HCT116 (cell line): ENCODE measurements around the gene PSMD2. TPM values are rescaled to one million over a fixed set of nuclear protein-coding genes. Genes with fewer than 3 reads are reported as not detected.

ENCODE experiments used
- ATAC-seq: fragments of 200-7000 bp; cut with Tn5 transposase; 2 replicates; pipeline ENCODE4 v1.9.1; 2020; ENCODE audit warnings: mild to moderate bottlenecking, moderate library complexity
- BruUV-seq: library from RNA; stranded (reverse); fragments of 400-500 nt; replicated peaks from 2 replicates; lab custom pipeline; 2021; lab: Mats Ljungman, UMichigan
- CTCF ChIA-PET: fragments of 300-600 bp; sonication (Branson Sonifier 250); formaldehyde crosslinking; loops from one replicate; lab custom pipeline; 2021; ENCODE audit warnings: antibody characterized with exemption; lab: Charles Lee
- POLR2A ChIA-PET: fragments of 300-600, 350-600 bp; sonication (Branson Sonifier 250); formaldehyde crosslinking; loops from one replicate; lab custom pipeline; 2021; ENCODE audit warnings: antibody characterized with exemption; lab: Charles Lee
- RAD21 ChIA-PET, 2 experiments: fragments of 300-600 bp; sonication (Branson Sonifier 250); formaldehyde crosslinking; loops; one replicate each; lab custom pipeline; 2023; ENCODE audit warnings: low total read pairs in 2 of 2; ENCODE audit not compliant: uncharacterized antibody in 2 of 2, unreplicated experiment in 2 of 2, low non-redundant PET in 1 of 2; lab: Charles Lee
- DNase-seq: peaks from one replicate; pipeline ENCODE4 v3.0.0-alpha.2; 2010; ENCODE audit warnings: low read depth, low spot score
- H2AFZ ChIP-seq: fragments of 200-600 bp; shearing (Covaris generic), sonication (generic); 2 replicates; pipeline ENCODE4 v1.6.1; 2017; ENCODE audit warnings: low read depth, mixed run types, mixed read lengths, antibody characterized with exemption, low read length; ENCODE audit not compliant: poor library complexity, severe bottlenecking
- H3K27ac ChIP-seq: 2 replicates; pipeline ENCODE4 v1.5.1; 2012; ENCODE audit warnings: low read depth, low read length
- H3K27me3 ChIP-seq: fragments of 200-600 bp; sonication (generic); 2 replicates; pipeline ENCODE4 v1.6.1; 2016; ENCODE audit warnings: mixed run types, low read length, mixed read lengths; ENCODE audit not compliant: insufficient read depth
- H3K36me3 ChIP-seq, 2 experiments: fragments of 200-500 bp in 1 of 2; fragments of 200-600 bp in 1 of 2; sonication (Bioruptor generic) in 1 of 2; sonication (generic) in 1 of 2; 2 replicates each; pipeline versions ENCODE4 v1.5.1 to v1.6.1; 2014 to 2016; ENCODE audit warnings: low read length in 2 of 2, inconsistent platforms in 1 of 2, mixed read lengths in 1 of 2, mixed run types in 1 of 2; ENCODE audit not compliant: insufficient read depth in 2 of 2, control insufficient read depth in 1 of 2
- H3K4me1 ChIP-seq, 2 experiments: fragments of 200-600 bp in 1 of 2; sonication (generic) in 1 of 2; 2 replicates each; pipeline versions ENCODE4 v1.5.1 to v1.6.1; 2012 to 2017; ENCODE audit warnings: low read length in 2 of 2, inconsistent platforms in 1 of 2, mild to moderate bottlenecking in 1 of 2, mixed read lengths in 1 of 2, mixed run types in 1 of 2, moderate library complexity in 1 of 2; ENCODE audit not compliant: insufficient read depth in 2 of 2, control insufficient read depth in 1 of 2
- H3K4me2 ChIP-seq: fragments of 200-600 bp; sonication (generic); 2 replicates; pipeline ENCODE4 v1.6.1; 2017; ENCODE audit warnings: mixed run types, low read length, mixed read lengths
- H3K4me3 ChIP-seq, 2 experiments: fragments of 200-600 bp in 1 of 2; sonication (generic) in 1 of 2; replicated peaks in 1 of 2; 2 replicates each; pipeline ENCODE4 v1.5.1; 2011 to 2016; ENCODE audit warnings: low read length in 2 of 2, control low read depth in 1 of 2, low read depth in 1 of 2, mild to moderate bottlenecking in 1 of 2, mixed read lengths in 1 of 2, mixed run types in 1 of 2
- H3K79me2 ChIP-seq: fragments of 200-600 bp; sonication (generic); 2 replicates; pipeline ENCODE4 v1.6.1; 2017; ENCODE audit warnings: mild to moderate bottlenecking, mixed run types, low read length, moderate library complexity, mixed read lengths; ENCODE audit not compliant: insufficient read depth
- H3K9ac ChIP-seq: fragments of 200-600 bp; sonication (generic); 2 replicates; pipeline ENCODE4 v1.6.1; 2016; ENCODE audit warnings: low read length, mixed read lengths
- H3K9me2 ChIP-seq: fragments of 200-600 bp; sonication (generic), shearing (Covaris generic); 2 replicates; pipeline ENCODE4 v1.6.1; 2017; ENCODE audit warnings: mixed run types, mild to moderate bottlenecking, moderate library complexity; ENCODE audit not compliant: insufficient read depth
- H3K9me3 ChIP-seq, 2 experiments: fragments of 200-500 bp in 1 of 2; fragments of 200-600 bp in 1 of 2; sonication (Bioruptor generic) in 1 of 2; sonication (generic) in 1 of 2; 2 replicates each; pipeline ENCODE4 v1.6.1; 2014 to 2017; ENCODE audit warnings: low read length in 2 of 2, mixed read lengths in 2 of 2, inconsistent platforms in 1 of 2, low read depth in 1 of 2, mild to moderate bottlenecking in 1 of 2, mixed run types in 1 of 2, moderate library complexity in 1 of 2; ENCODE audit not compliant: control insufficient read depth in 1 of 2, insufficient read depth in 1 of 2
- H4K20me1 ChIP-seq: fragments of 200-600 bp; sonication (generic), shearing (Covaris generic); 2 replicates; pipeline ENCODE4 v1.6.1; 2017; ENCODE audit warnings: mixed run types, mild to moderate bottlenecking, moderate library complexity; ENCODE audit not compliant: insufficient read depth
- CBX3 ChIP-seq: IDR thresholded peaks from 2 replicates; pipeline ENCODE4 v1.6.1; 2012; ENCODE audit warnings: low read depth
- CEBPB ChIP-seq: IDR thresholded peaks from 2 replicates; pipeline ENCODE4 v1.6.1; 2012; ENCODE audit warnings: low read depth
- CTCF ChIP-seq, 3 experiments: fragments of 200-600 bp in 1 of 3; sonication (generic) in 1 of 3; IDR thresholded peaks in 2 of 3; conservative IDR thresholded peaks in 1 of 3; 2 replicates each; pipeline ENCODE4 v1.5.1; 2012 to 2017; ENCODE audit warnings: low read depth in 2 of 3, low read length in 2 of 3, antibody characterized with exemption in 1 of 3, borderline replicate concordance in 1 of 3, control low read depth in 1 of 3, mild to moderate bottlenecking in 1 of 3, mixed read lengths in 1 of 3, mixed run types in 1 of 3, moderate library complexity in 1 of 3; ENCODE audit not compliant: insufficient read depth in 1 of 3
- FOSL1 ChIP-seq: IDR thresholded peaks from 2 replicates; pipeline ENCODE4 v1.6.1; 2012; ENCODE audit warnings: low read depth
- POLR2AphosphoS5 ChIP-seq: IDR thresholded peaks from 2 replicates; pipeline ENCODE4 v1.6.1; 2011; ENCODE audit warnings: mild to moderate bottlenecking, low read depth, low read length, moderate library complexity
- RAD21 ChIP-seq: IDR thresholded peaks from 2 replicates; pipeline ENCODE4 v1.6.1; 2012; ENCODE audit warnings: low read depth, mild to moderate bottlenecking
- SIN3A ChIP-seq: IDR thresholded peaks from 2 replicates; pipeline ENCODE4 v1.6.1; 2012; ENCODE audit warnings: low read depth
- SP1 ChIP-seq: IDR thresholded peaks from 2 replicates; pipeline ENCODE4 v1.6.1; 2012; ENCODE audit warnings: low read depth
- SRF ChIP-seq: IDR thresholded peaks from 2 replicates; pipeline ENCODE4 v1.6.1; 2012; ENCODE audit warnings: low read depth
- TCF7L2 ChIP-seq: IDR thresholded peaks from 2 replicates; pipeline ENCODE4 v1.7.0; 2011; ENCODE audit warnings: borderline replicate concordance, inconsistent platforms; ENCODE audit not compliant: insufficient read depth, insufficient read length; ENCODE audit errors: extremely low read depth
- YY1 ChIP-seq: IDR thresholded peaks from 2 replicates; pipeline ENCODE4 v1.6.1; 2011; ENCODE audit warnings: low read length, low read depth, moderate library complexity, mild to moderate bottlenecking; ENCODE audit not compliant: insufficient replicate concordance; ENCODE audit errors: extremely low read depth
- ZFX ChIP-seq: fragments of 450-650 bp; IDR thresholded peaks from 2 replicates; pipeline ENCODE4 v1.6.1; 2017
- ZNF274 ChIP-seq: fragments of 200-500 bp; sonication (Bioruptor generic); IDR thresholded peaks from 2 replicates; pipeline ENCODE4 v1.6.1; 2014; ENCODE audit warnings: mild to moderate bottlenecking, low read depth, low read length, inconsistent platforms
- intact Hi-C: fragments of 100-400 bp; cut with micrococcal nuclease; formaldehyde crosslinking; loops from 2 replicates; pipeline ENCODE4 v1.10.0; 2022
- total RNA-seq: library from RNA; stranded (reverse); gene quantifications from one replicate; pipeline ENCODE4 v1.2.1, GENCODE V29; 2021; ENCODE audit not compliant: unreplicated experiment
- TF ChIP-seq, protein P1 (sequence below): IDR thresholded peaks from 2 replicates; pipeline ENCODE4 v1.6.1; 2012
- TF ChIP-seq, protein P2 (sequence below): IDR thresholded peaks from 2 replicates; pipeline ENCODE4 v1.6.1; 2012; ENCODE audit warnings: low read depth

PSMD2 gene
- total RNA-seq, 1 experiment from 2014 or later = 402 TPM

- BruUV-seq = no TSS peak
- Histone ChIP-seq H3K4me2 (no peak overlapping the region), H3K36me3 (peaks cover 5 to 9% of the 10 kb centered on the region in 2 experiments; a peak in 2 of 4 replicates), H3K4me1 (peaks cover 11 to 24% of the 10 kb centered on the region in 2 experiments), H3K9me2 (no peaks in the 10 kb centered on the region), H4K20me1 (no peaks in the 10 kb centered on the region), H3K27ac (no peak overlapping the region), H3K9ac (no peak overlapping the region), H3K27me3 (no peaks in the 10 kb centered on the region), H2AFZ (no peak overlapping the region), H3K4me3 (no peak overlapping the region), H3K9me3 (no peaks in the 10 kb centered on the region), H3K79me2 (peaks cover 14% of the 10 kb centered on the region; the same call in 1 of the 2 replicates)
- DNase-seq (no peak), ATAC-seq (no peak)
- CTCF ChIA-PET = no interaction called here
- intact Hi-C loops = no loop called here
- RAD21 ChIA-PET = no interaction called here
- TF ChIP-seq ZNF274 (no peak), FOSL1 (no peak), SRF (no peak), RAD21 (no peak), SIN3A (no peak), CBX3 (no peak), YY1 (no peak), CEBPB (no peak)
- TF ChIP-seq, protein P1, sequence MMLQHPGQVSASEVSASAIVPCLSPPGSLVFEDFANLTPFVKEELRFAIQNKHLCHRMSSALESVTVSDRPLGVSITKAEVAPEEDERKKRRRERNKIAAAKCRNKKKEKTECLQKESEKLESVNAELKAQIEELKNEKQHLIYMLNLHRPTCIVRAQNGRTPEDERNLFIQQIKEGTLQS = no peak
- POLR2A ChIA-PET = no interaction called here
These were observed 42.9 kb downstream of the PSMD2 start for GRCh38 chr3:184341925-184342324.

DNA sequence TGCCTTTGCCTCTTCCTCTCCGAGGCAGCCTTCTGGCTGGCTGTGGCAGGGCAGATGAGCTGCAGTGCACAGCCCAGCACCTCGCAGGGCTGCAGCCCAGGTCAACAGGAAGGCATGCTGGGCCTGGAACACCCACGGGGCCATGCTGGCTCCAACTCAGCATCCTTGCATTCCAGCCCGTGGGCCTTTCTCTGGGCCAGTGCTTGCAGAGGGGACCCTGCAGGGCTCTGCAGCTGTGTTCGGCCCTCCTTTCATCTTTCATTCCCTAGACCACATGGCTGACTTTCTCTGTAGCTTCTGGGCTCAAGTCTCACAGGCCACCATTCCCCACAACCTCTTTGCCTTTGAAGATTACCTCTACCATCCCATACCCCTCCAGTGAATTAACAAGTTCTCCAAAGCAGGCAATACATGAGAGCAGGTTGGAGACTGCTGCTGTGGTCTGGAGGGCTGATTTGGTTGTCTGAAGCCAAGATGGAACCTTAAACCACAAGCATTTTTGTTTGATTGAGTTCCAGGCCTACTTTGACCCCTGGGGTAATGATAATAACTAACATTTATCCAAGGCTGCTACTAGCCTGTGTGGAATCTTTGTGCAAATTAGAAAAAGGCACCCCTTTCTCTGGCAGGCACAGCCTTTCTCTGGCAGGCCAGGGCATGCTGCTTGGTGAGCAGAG, 44.3 kb downstream of the PSMD2 start:
- Histone ChIP-seq H3K9me3 (no peaks in the 10 kb centered on the region), H3K4me3 (no peak overlapping the region), H3K4me2 (no peak overlapping the region), H3K36me3 (peaks cover 5 to 9% of the 10 kb centered on the region in 2 experiments; a peak in 2 of 4 replicates), H3K27ac (no peak overlapping the region), H3K27me3 (no peaks in the 10 kb centered on the region), H3K9me2 (no peaks in the 10 kb centered on the region), H3K79me2 (no peaks in the 10 kb centered on the region), H3K9ac (no peak overlapping the region), H3K4me1 (peaks cover 9 to 19% of the 10 kb centered on the region in 2 experiments), H4K20me1 (no peaks in the 10 kb centered on the region), H2AFZ (no peak overlapping the region)
- POLR2A ChIA-PET = no interaction called here
- RAD21 ChIA-PET = no interaction called here
- intact Hi-C loops = no loop called here
- ATAC-seq = no peak
- BruUV-seq = no TSS peak
- no peak for DNase-seq
- CTCF ChIA-PET = no interaction called here
- TF ChIP-seq, protein P2, sequence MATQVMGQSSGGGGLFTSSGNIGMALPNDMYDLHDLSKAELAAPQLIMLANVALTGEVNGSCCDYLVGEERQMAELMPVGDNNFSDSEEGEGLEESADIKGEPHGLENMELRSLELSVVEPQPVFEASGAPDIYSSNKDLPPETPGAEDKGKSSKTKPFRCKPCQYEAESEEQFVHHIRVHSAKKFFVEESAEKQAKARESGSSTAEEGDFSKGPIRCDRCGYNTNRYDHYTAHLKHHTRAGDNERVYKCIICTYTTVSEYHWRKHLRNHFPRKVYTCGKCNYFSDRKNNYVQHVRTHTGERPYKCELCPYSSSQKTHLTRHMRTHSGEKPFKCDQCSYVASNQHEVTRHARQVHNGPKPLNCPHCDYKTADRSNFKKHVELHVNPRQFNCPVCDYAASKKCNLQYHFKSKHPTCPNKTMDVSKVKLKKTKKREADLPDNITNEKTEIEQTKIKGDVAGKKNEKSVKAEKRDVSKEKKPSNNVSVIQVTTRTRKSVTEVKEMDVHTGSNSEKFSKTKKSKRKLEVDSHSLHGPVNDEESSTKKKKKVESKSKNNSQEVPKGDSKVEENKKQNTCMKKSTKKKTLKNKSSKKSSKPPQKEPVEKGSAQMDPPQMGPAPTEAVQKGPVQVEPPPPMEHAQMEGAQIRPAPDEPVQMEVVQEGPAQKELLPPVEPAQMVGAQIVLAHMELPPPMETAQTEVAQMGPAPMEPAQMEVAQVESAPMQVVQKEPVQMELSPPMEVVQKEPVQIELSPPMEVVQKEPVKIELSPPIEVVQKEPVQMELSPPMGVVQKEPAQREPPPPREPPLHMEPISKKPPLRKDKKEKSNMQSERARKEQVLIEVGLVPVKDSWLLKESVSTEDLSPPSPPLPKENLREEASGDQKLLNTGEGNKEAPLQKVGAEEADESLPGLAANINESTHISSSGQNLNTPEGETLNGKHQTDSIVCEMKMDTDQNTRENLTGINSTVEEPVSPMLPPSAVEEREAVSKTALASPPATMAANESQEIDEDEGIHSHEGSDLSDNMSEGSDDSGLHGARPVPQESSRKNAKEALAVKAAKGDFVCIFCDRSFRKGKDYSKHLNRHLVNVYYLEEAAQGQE = no peak
- TF ChIP-seq SP1 = no peak
- TF ChIP-seq TCF7L2 = no peak
- TF ChIP-seq POLR2AphosphoS5 = no peak
- no peak for TF ChIP-seq RAD21
- no peak for TF ChIP-seq CTCF (IDR thresholded peaks at IDR 0.05 in 2 of 3, conservative IDR thresholded peaks at IDR 0.05 in 1 of 3; ENCODE audit: borderline replicate concordance in 1 of 3, insufficient read depth in 1 of 3, low read depth in 2 of 3, low read length in 2 of 3)
- no peak for TF ChIP-seq CBX3
- no peak for TF ChIP-seq ZFX
